ENCODE results near the gene TCAIM. TPM values are rescaled to one million over a fixed set of nuclear protein-coding genes. Genes with fewer than 3 reads are reported as not detected.

Gene TCAIM
- total RNA-seq, 3 donors from 2014 or later (not counting 1 experiment from before 2014, with no cell fraction given) = 10.9 to 11.2 (median 11.0) TPM

DNA sequence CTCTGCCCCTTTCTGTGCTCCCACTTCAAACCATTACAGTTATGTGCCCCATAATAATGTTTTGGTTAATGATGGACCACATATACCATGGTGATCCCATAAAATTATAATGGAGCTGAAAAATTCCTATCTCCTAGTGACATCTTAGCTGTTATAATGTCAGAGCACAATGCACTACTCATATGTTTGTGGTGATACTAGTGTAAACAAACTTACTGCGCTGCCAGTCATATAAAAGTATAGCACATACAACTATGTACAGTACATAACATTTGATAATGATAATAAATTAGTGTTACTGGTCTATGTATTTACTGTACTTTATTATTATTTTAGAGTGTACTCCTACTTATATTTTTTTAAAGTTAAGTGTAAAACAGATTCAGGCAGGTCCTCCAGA, 45.6 kb upstream of the TCAIM start:
- H3K36me3 Mint-ChIP-seq = no peaks in the 10 kb centered on the region
- H3K27me3 Mint-ChIP-seq (ENCODE audit: low read depth in 2 of 2) = peaks cover 17 to 46% of the 10 kb centered on the region in 2 donors
- no peak overlapping the region for H3K4me3 ChIP-seq (ENCODE audit: low read length)
- no peak for ATAC-seq
- H3K27ac Mint-ChIP-seq = no peak overlapping the region
- no peaks in the 10 kb centered on the region for H3K36me3 ChIP-seq (ENCODE audit: control insufficient read depth, insufficient read depth, low read length)
- no peaks in the 10 kb centered on the region for H3K9me3 Mint-ChIP-seq
- no peaks in the 10 kb centered on the region for H3K4me1 Mint-ChIP-seq
- H3K4me3 Mint-ChIP-seq = no peak overlapping the region
- H3K9me3 ChIP-seq (ENCODE audit: control insufficient read depth, insufficient read depth, low read length) = no peaks in the 10 kb centered on the region
- H3K4me1 ChIP-seq (ENCODE audit: control insufficient read depth, insufficient read depth, low read length) = no peaks in the 10 kb centered on the region
- TF ChIP-seq, protein P1, sequence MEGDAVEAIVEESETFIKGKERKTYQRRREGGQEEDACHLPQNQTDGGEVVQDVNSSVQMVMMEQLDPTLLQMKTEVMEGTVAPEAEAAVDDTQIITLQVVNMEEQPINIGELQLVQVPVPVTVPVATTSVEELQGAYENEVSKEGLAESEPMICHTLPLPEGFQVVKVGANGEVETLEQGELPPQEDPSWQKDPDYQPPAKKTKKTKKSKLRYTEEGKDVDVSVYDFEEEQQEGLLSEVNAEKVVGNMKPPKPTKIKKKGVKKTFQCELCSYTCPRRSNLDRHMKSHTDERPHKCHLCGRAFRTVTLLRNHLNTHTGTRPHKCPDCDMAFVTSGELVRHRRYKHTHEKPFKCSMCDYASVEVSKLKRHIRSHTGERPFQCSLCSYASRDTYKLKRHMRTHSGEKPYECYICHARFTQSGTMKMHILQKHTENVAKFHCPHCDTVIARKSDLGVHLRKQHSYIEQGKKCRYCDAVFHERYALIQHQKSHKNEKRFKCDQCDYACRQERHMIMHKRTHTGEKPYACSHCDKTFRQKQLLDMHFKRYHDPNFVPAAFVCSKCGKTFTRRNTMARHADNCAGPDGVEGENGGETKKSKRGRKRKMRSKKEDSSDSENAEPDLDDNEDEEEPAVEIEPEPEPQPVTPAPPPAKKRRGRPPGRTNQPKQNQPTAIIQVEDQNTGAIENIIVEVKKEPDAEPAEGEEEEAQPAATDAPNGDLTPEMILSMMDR (IDR thresholded peaks at IDR 0.05) = no peak
- no peak for DNase-seq
- no peak overlapping the region for H3K27ac ChIP-seq (ENCODE audit: low read length)
- intact Hi-C loops (cut with micrococcal nuclease) = no loop called here
- no peaks in the 10 kb centered on the region for H3K27me3 ChIP-seq (ENCODE audit: control insufficient read depth, insufficient read depth, low read length)
- WGBS (ENCODE audit: insufficient coverage) = no CpG with 5 or more reads among the region's 1 CpG

DNA sequence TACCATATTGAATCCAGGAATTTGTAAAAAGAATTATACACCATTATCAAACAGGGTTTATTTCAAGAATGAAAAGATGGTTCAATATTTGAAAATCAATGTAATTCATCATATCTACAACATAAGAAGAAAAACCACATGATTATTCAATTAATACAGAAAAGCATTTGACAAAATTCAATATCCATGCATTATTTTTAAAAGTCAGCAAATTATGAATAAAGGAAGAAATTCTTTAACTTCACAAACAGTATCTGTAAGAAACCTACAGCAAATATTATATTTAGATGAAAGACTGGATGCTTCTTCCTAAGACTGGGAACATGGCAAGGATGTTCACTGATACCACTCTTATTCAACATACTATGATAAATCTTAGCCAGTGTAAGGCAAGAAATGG, 41.3 kb upstream of the TCAIM start:
- Mint-ChIP-seq H3K4me1 (no peaks in the 10 kb centered on the region), H3K4me3 (no peak overlapping the region), H3K9me3 (no peaks in the 10 kb centered on the region), H3K27me3 (ENCODE audit: low read depth in 2 of 2) (peaks cover 9 to 29% of the 10 kb centered on the region in 2 donors), H3K27ac (no peak overlapping the region), H3K36me3 (no peaks in the 10 kb centered on the region)
- Histone ChIP-seq H3K27me3 (ENCODE audit: control insufficient read depth, insufficient read depth, low read length) (no peaks in the 10 kb centered on the region), H3K4me1 (ENCODE audit: control insufficient read depth, insufficient read depth, low read length) (no peaks in the 10 kb centered on the region), H3K36me3 (ENCODE audit: control insufficient read depth, insufficient read depth, low read length) (no peaks in the 10 kb centered on the region), H3K9me3 (ENCODE audit: control insufficient read depth, insufficient read depth, low read length) (no peaks in the 10 kb centered on the region), H3K4me3 (ENCODE audit: low read length) (no peak overlapping the region), H3K27ac (ENCODE audit: low read length) (no peak overlapping the region)
- ATAC-seq = no peak
- TF ChIP-seq, protein P1 (IDR thresholded peaks at IDR 0.05) = no peak
- DNase-seq = no peak
- intact Hi-C loops (cut with micrococcal nuclease) = no loop called here

DNA sequence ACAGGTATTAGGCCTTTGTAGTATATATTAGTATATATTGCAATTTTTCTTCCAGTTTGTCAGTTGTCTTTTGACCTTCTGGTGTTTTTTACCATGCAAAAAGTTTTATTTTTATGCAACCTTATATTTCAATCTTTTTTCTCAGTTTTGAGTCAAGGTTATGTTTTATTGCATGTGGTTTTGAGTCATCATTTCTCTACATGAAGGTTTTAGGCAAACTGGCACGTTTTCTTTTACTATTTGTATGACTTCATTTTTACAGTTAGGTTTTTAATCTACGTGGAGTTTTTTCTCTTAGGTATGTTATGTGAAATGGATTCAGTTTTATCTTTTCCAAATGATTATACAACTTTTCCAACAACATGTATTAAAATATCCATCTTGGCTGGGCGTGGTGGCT, 36.8 kb upstream of the TCAIM start:
- TF ChIP-seq, protein P1 (IDR thresholded peaks at IDR 0.05) = no peak
- H3K4me1 Mint-ChIP-seq = no peaks in the 10 kb centered on the region
- H3K36me3 Mint-ChIP-seq = no peaks in the 10 kb centered on the region
- peaks cover 3 to 24% of the 10 kb centered on the region in 2 donors for H3K27me3 Mint-ChIP-seq (ENCODE audit: low read depth in 2 of 2)
- Histone ChIP-seq H3K9me3 (ENCODE audit: control insufficient read depth, insufficient read depth, low read length) (no peaks in the 10 kb centered on the region), H3K27ac (ENCODE audit: low read length) (no peak overlapping the region), H3K4me1 (ENCODE audit: control insufficient read depth, insufficient read depth, low read length) (no peaks in the 10 kb centered on the region), H3K27me3 (ENCODE audit: control insufficient read depth, insufficient read depth, low read length) (no peaks in the 10 kb centered on the region), H3K4me3 (ENCODE audit: low read length) (no peak overlapping the region), H3K36me3 (ENCODE audit: control insufficient read depth, insufficient read depth, low read length) (no peaks in the 10 kb centered on the region)
- no peak for DNase-seq
- no peak overlapping the region for H3K27ac Mint-ChIP-seq
- intact Hi-C loops (cut with micrococcal nuclease) = no loop called here
- no peak overlapping the region for H3K4me3 Mint-ChIP-seq
- no peak for ATAC-seq
- no peaks in the 10 kb centered on the region for H3K9me3 Mint-ChIP-seq
- 60% methylated on average over 2 of the region's 3 CpGs for WGBS (ENCODE audit: insufficient coverage)

DNA sequence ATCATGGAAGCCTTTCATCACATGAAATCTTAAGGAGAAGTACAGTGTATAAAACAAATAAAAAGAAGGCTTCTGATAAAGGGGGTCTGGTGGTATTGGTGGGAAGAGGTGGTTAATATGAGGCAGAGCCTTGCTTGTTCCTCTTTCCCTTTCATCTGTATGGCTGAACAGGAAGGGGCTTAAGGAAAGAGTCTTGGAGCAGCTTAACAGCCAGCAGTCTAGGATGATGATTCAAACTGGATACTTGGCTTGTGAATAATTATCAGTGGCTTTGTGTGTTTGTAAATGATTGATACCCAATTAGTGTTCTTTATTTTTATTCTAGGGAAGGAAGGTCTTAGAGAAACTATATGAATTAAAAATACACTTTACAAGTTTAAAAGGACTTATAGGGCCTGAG, 29.1 kb upstream of the TCAIM start:
- Histone ChIP-seq H3K36me3 (ENCODE audit: control insufficient read depth, insufficient read depth, low read length) (no peaks in the 10 kb centered on the region), H3K4me3 (ENCODE audit: low read length) (no peak overlapping the region), H3K9me3 (ENCODE audit: control insufficient read depth, insufficient read depth, low read length) (no peaks in the 10 kb centered on the region), H3K27ac (ENCODE audit: low read length) (no peak overlapping the region), H3K4me1 (ENCODE audit: control insufficient read depth, insufficient read depth, low read length) (no peaks in the 10 kb centered on the region), H3K27me3 (ENCODE audit: control insufficient read depth, insufficient read depth, low read length) (no peaks in the 10 kb centered on the region)
- no peaks in the 10 kb centered on the region for H3K4me1 Mint-ChIP-seq
- no peaks in the 10 kb centered on the region for H3K9me3 Mint-ChIP-seq
- intact Hi-C loops (cut with micrococcal nuclease) = no loop called here
- H3K27me3 Mint-ChIP-seq (ENCODE audit: low read depth in 2 of 2) = peaks cover 7 to 9% of the 10 kb centered on the region in 2 donors
- H3K36me3 Mint-ChIP-seq = no peaks in the 10 kb centered on the region
- no peak overlapping the region for H3K4me3 Mint-ChIP-seq
- TF ChIP-seq, protein P1 (IDR thresholded peaks at IDR 0.05) = no peak
- H3K27ac Mint-ChIP-seq = no peak overlapping the region
- no peak for ATAC-seq
- no peak for DNase-seq
